ENCODE data around the gene GRID1. TPM values are rescaled to one million over a fixed set of nuclear protein-coding genes. Genes with fewer than 3 reads are reported as not detected.

GRID1 gene
- total and polyA plus RNA-seq, 10 of the 15 experiments (the other 5 are each of a cell fraction or from before 2014, with no cell fraction given) = 0.04 to 0.62 (median 0.08) TPM; not detected in 5

DNA sequence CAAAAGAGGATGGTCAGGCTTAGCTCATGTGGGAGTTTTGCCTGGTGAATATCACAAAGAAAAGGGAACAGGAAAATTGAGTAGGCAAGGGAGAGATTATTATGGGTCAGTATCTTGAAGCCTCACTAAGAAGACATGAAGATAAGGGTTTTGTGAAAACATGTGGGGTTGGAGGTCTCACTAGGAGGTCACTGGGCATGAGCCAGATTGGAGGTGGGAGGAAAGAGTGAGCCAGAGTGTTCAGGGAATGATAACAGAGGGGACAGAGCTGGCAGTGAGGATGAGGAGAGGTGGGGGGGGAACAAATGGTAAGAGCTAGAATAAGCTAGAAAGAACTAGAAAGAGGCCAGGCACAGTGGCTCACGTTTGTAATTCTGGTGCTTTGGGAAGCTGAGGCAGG lies 374.3 kb downstream of the GRID1 start:
- H3K27ac ChIP-seq (ENCODE audit: control insufficient read depth, insufficient read depth) = no peak overlapping the region
- H3K9ac ChIP-seq (ENCODE audit: control insufficient read depth, insufficient read depth, low read length) = no peak overlapping the region
- H3K79me2 ChIP-seq (ENCODE audit: control insufficient read depth, insufficient read depth, low read length) = no peaks in the 10 kb centered on the region
- no peak overlapping the region for H2AFZ ChIP-seq (ENCODE audit: control insufficient read depth, low read depth, low read length)
- RAD21 ChIA-PET (ENCODE audit: unreplicated experiment) = no interaction called here
- FAIRE-seq (no peak), ATAC-seq (no peak), DNase-seq (ENCODE audit: low read depth, low spot score) (no peak)
- H3K27me3 ChIP-seq (replicated peaks in 1 of 2; ENCODE audit: control insufficient read depth in 2 of 2, insufficient read depth in 2 of 2, low read length in 1 of 2) = 0 out of 4 replicates have a peak, but pooled peaks cover 0 to 2% of the 10 kb centered on the region in 2 experiments
- H3K4me1 ChIP-seq (ENCODE audit: control insufficient read depth, insufficient read depth, low read length) = no peaks in the 10 kb centered on the region
- in situ Hi-C loops (cut with MboI) = no loop called here
- SMC1A ChIA-PET (ENCODE audit: uncharacterized antibody, unreplicated experiment) = interaction anchor here (0.7 kb wide), 1 partner anchor 33 kb away, joined by 3 read pairs; no protein-coding TSS in a partner anchor
- H3K36me3 ChIP-seq (ENCODE audit: control insufficient read depth in 2 of 2, insufficient read depth in 2 of 2, low read length in 1 of 2) = no peaks in the 10 kb centered on the region
- no peak overlapping the region for H3K4me3 ChIP-seq
- TF ChIP-seq EZH2 (IDR thresholded peaks at IDR 0.05; ENCODE audit: borderline replicate concordance, control insufficient read depth, low read depth, low read length) = no peak
- TF ChIP-seq, protein P1, sequence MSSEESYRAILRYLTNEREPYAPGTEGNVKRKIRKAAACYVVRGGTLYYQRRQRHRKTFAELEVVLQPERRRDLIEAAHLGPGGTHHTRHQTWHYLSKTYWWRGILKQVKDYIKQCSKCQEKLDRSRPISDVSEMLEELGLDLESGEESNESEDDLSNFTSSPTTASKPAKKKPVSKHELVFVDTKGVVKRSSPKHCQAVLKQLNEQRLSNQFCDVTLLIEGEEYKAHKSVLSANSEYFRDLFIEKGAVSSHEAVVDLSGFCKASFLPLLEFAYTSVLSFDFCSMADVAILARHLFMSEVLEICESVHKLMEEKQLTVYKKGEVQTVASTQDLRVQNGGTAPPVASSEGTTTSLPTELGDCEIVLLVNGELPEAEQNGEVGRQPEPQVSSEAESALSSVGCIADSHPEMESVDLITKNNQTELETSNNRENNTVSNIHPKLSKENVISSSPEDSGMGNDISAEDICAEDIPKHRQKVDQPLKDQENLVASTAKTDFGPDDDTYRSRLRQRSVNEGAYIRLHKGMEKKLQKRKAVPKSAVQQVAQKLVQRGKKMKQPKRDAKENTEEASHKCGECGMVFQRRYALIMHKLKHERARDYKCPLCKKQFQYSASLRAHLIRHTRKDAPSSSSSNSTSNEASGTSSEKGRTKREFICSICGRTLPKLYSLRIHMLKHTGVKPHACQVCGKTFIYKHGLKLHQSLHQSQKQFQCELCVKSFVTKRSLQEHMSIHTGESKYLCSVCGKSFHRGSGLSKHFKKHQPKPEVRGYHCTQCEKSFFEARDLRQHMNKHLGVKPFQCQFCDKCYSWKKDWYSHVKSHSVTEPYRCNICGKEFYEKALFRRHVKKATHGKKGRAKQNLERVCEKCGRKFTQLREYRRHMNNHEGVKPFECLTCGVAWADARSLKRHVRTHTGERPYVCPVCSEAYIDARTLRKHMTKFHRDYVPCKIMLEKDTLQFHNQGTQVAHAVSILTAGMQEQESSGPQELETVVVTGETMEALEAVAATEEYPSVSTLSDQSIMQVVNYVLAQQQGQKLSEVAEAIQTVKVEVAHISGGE (CRISPR knock-in tag; IDR thresholded peaks at IDR 0.05) = no peak
- no peak for TF ChIP-seq HDAC2 (IDR thresholded peaks at IDR 0.05)
- TF ChIP-seq SPI1 (IDR thresholded peaks at IDR 0.05; ENCODE audit: borderline replicate concordance, insufficient read depth, low read depth, low read length) = no peak
- TF ChIP-seq STAT1 (conservative IDR thresholded peaks at IDR 0.05) = no peak
- TF ChIP-seq ZNF24 (IDR thresholded peaks at IDR 0.05) = no peak
- TF ChIP-seq CBFB (IDR thresholded peaks at IDR 0.05; ENCODE audit: low read depth) = no peak
- no peak for TF ChIP-seq MTA3 (IDR thresholded peaks at IDR 0.05; ENCODE audit: borderline replicate concordance, low read length)
- intact Hi-C loops (cut with micrococcal nuclease; ENCODE audit: unreplicated experiment) = no loop called here
- H3K4me2 ChIP-seq (ENCODE audit: control insufficient read depth, insufficient read depth) = no peak overlapping the region
- CTCF ChIA-PET = interaction anchor here (0.9 kb wide), 1 partner anchor 593 kb away, joined by 3 read pairs; no protein-coding TSS in a partner anchor
- POLR2A ChIA-PET = no interaction called here
- no peaks in the 10 kb centered on the region; the same call in 2 of the 3 replicates for H3K9me3 ChIP-seq (replicated peaks; ENCODE audit: control insufficient read depth, insufficient read depth, low read length)
- H4K20me1 ChIP-seq (ENCODE audit: control insufficient read depth, insufficient read depth) = no peaks in the 10 kb centered on the region
- 0% methylated on average over 1 of the region's 1 CpG for WGBS (ENCODE audit: insufficient coverage, insufficient replicate concordance, low lambda C conversion rate, missing lambda C conversion rate)
- BruUV-seq (replicated peaks) = no TSS peak
